Esophagus mucosa (tissue), 1 donor: ENCODE results near the gene TPSD1. TPM values are rescaled to one million over a fixed set of nuclear protein-coding genes. Genes with fewer than 3 reads are reported as not detected.
A peak's percentile ranks its signal among the peaks of the same experiment; 100 is the strongest.
"Not testable (repeated sequence)": the region's sequence is repeated elsewhere in the genome, so short reads cannot be mapped to it uniquely, and the experiment has no call there.

Source experiments
- ATAC-seq: fragments of 200-7000 bp; cut with Tn5 transposase; one replicate; pipeline ENCODE4 v1.9.1; 2020
- total RNA-seq: library from RNA; stranded (reverse); gene quantifications from one replicate; pipeline ENCODE4 v1.2.4, GENCODE V29; 2023
- donor health status: DM: yes; HTN: yes; CAD: no.

Gene TPSD1
- total RNA-seq, 1 donor from 2014 or later: not detected

GRCh38 chr16:1220841-1221627, 34.8 kb upstream of the TPSD1 start:
- ATAC-seq: no peak

GRCh38 chr16:1221628-1222552, 34.0 kb upstream of the TPSD1 start:
- no peak for ATAC-seq

- no peak for ATAC-seq
Measured at GRCh38 chr16:1222553-1223354, 33.1 kb upstream of the TPSD1 start.

- ATAC-seq: no peak
Measured at GRCh38 chr16:1223355-1224214, 32.3 kb upstream of the TPSD1 start.

GRCh38 chr16:1224558-1224957, 31.3 kb upstream of the TPSD1 start:
- no peak for ATAC-seq

GRCh38 chr16:1225051-1225451, 30.8 kb upstream of the TPSD1 start, which contains the start of gene TPSG1:
Gene TPSG1 (minus strand): TSS chr16:1225268. CDS start chr16:1225252, 16 bp downstream.
- no peak for ATAC-seq

GRCh38 chr16:1225728-1226311, 30.0 kb upstream of the TPSD1 start:
- not testable (repeated sequence) for ATAC-seq

- ATAC-seq: not testable (repeated sequence)
Measured at GRCh38 chr16:1226692-1227091, 29.2 kb upstream of the TPSD1 start.

- not testable (repeated sequence) for ATAC-seq
Measured at GRCh38 chr16:1228227-1228626, 27.6 kb upstream of the TPSD1 start.

GRCh38 chr16:1229476-1229875, 26.4 kb upstream of the TPSD1 start:
- ATAC-seq: not testable (repeated sequence)

GRCh38 chr16:1230084-1230470, 25.8 kb upstream of the TPSD1 start, which contains the start of gene TPSB2:
Gene TPSB2 (minus strand): TSS chr16:1230184. CDS start chr16:1229951, 233 bp downstream.
- not testable (repeated sequence) for ATAC-seq

GRCh38 chr16:1230471-1231212, 25.2 kb upstream of the TPSD1 start:
- ATAC-seq: not testable (repeated sequence)

GRCh38 chr16:1231301-1231700, 24.6 kb upstream of the TPSD1 start:
- ATAC-seq: not testable (repeated sequence)

- ATAC-seq: peak; percentile 4
Measured at GRCh38 chr16:1232049-1232748, 23.7 kb upstream of the TPSD1 start.

- peak; percentile 76 for ATAC-seq
Measured at GRCh38 chr16:1236659-1237058, 19.2 kb upstream of the TPSD1 start.

GRCh38 chr16:1237990-1238389, 17.9 kb upstream of the TPSD1 start:
- ATAC-seq: no peak

- not testable (repeated sequence) for ATAC-seq
Measured at GRCh38 chr16:1238909-1239308, 17.0 kb upstream of the TPSD1 start.

GRCh38 chr16:1239575-1239974, 16.3 kb upstream of the TPSD1 start:
- not testable (repeated sequence) for ATAC-seq

GRCh38 chr16:1240436-1240835, 15.4 kb upstream of the TPSD1 start, which contains the start of gene TPSAB1:
Gene TPSAB1 (plus strand): TSS chr16:1240705. CDS start chr16:1240939, 234 bp downstream.
- not testable (repeated sequence) for ATAC-seq
